SU-DHL-6 (cell line): ENCODE results near the gene POLN.

Experiments used
- CTCF ChIP-seq: fragments of 200-600 bp; sonication (generic); IDR thresholded peaks from one replicate; pipeline ENCODE4 v1.5.1; 2017; ENCODE audit warnings: antibody characterized with exemption, mild to moderate bottlenecking, low read length, moderate library complexity; ENCODE audit not compliant: insufficient read depth, poor library complexity, severe bottlenecking
- EZH2phosphoT487 ChIP-seq: fragments of 200-600 bp; sonication (generic), shearing (Covaris generic); conservative IDR thresholded peaks from 2 replicates; pipeline ENCODE4 v1.6.1; 2018; ENCODE audit warnings: mild to moderate bottlenecking, antibody characterized with exemption, low read length, moderate library complexity, mixed read lengths

- TF ChIP-seq EZH2phosphoT487 (no peak), CTCF (no peak)
Measured at GRCh38 chr4:2047031-2047660, 194.8 kb downstream of the POLN start.
